K562 (cell line): ENCODE results near the gene ADAMTS7. TPM values are rescaled to one million over a fixed set of nuclear protein-coding genes. Genes with fewer than 3 reads are reported as not detected.
"Not testable (repeated sequence)": the region's sequence is repeated elsewhere in the genome, so short reads cannot be mapped to it uniquely, and the experiment has no call there.

Experiments used
- ATAC-seq: fragments of 200-7000 bp; cut with Tn5 transposase; 3 replicates; pipeline ENCODE4 v1.9.1; 2020; ENCODE audit warnings: moderate library complexity
- BruUV-seq: library from RNA; stranded (reverse); fragments of 400-500 nt; replicated peaks from 2 replicates; lab custom pipeline; 2021; lab: Mats Ljungman, UMichigan
- CTCF ChIA-PET: fragments of 300-600 bp; formaldehyde crosslinking; extraction: SDS; loops from one replicate; lab custom pipeline; 2021; ENCODE audit warnings: low intra/inter-chr PET ratio; lab: Yijun Ruan, JAX
- POLR2A ChIA-PET: fragments of 300-600, 350-650 bp; sonication (Branson Sonifier 250); formaldehyde crosslinking; extraction: SDS; loops from one replicate; lab custom pipeline; 2021; ENCODE audit warnings: antibody characterized with exemption, inconsistent platforms; lab: Yijun Ruan, JAX
- DNase-seq, 4 experiments: peaks; one replicate each; pipeline versions ENCODE4 v3.0.0 to v3.0.0-alpha.2; 2011 to 2018; ENCODE audit warnings: low spot score in 3 of 4, mixed read lengths in 3 of 4; ENCODE audit errors: extremely low read depth in 1 of 4
- FAIRE-seq: peaks from 2 replicates; lab custom pipeline; 2011; peaks lifted over from hg19 to GRCh38; lab: Jason Lieb, UNC
- H2AFZ ChIP-seq: 2 replicates; pipeline ENCODE4 v1.6.0; 2011; ENCODE audit warnings: low read depth, low read length, control low read depth, inconsistent platforms
- H3K27ac ChIP-seq: fragments of 200-600 bp; 3 replicates; pipeline ENCODE4 v1.8.0; 2011; ENCODE audit warnings: low read depth, mild to moderate bottlenecking, control low read depth, inconsistent platforms, low read length, moderate library complexity, mixed read lengths; ENCODE audit errors: extremely low read depth
- H3K27me3 ChIP-seq, 2 experiments: fragments of 300-600 bp in 1 of 2; 2 replicates in 1 of 2; 3 replicates in 1 of 2; pipeline versions ENCODE4 v1.6.0 to v1.8.0; 2011; ENCODE audit warnings: inconsistent platforms in 2 of 2, low read length in 2 of 2, mild to moderate bottlenecking in 1 of 2, mixed read lengths in 1 of 2, moderate library complexity in 1 of 2; ENCODE audit not compliant: control insufficient read depth in 2 of 2, insufficient read depth in 2 of 2
- H3K36me3 ChIP-seq: fragments of 300-600 bp; 3 replicates; pipeline ENCODE4 v1.8.0; 2011; ENCODE audit warnings: mild to moderate bottlenecking, low read length, inconsistent platforms; ENCODE audit not compliant: control insufficient read depth, insufficient read depth
- H3K4me1 ChIP-seq, 2 experiments: fragments of 200-600 bp in 1 of 2; replicated peaks in 1 of 2; 2 replicates in 1 of 2; 3 replicates in 1 of 2; pipeline versions ENCODE4 v1.5.1 to v1.8.0; 2011; ENCODE audit warnings: inconsistent platforms in 2 of 2, low read length in 2 of 2, mild to moderate bottlenecking in 1 of 2, mixed read lengths in 1 of 2, moderate library complexity in 1 of 2; ENCODE audit not compliant: control insufficient read depth in 2 of 2, insufficient read depth in 2 of 2
- H3K4me2 ChIP-seq: 2 replicates; pipeline ENCODE4 v1.6.1; 2011; ENCODE audit warnings: low read length, control low read depth, inconsistent platforms, mixed read lengths; ENCODE audit not compliant: insufficient read depth
- H3K4me3 ChIP-seq: fragments of 200-600 bp; sonication (generic), shearing (Covaris generic); 2 replicates; pipeline ENCODE4 v1.5.1; 2016; ENCODE audit warnings: control low read depth, inconsistent platforms
- H3K79me2 ChIP-seq: fragments of 200-600 bp; 3 replicates; pipeline ENCODE4 v1.8.0; 2011; ENCODE audit warnings: low read length, inconsistent platforms; ENCODE audit not compliant: control insufficient read depth, insufficient read depth
- H3K9ac ChIP-seq, 2 experiments: 2 replicates each; pipeline versions ENCODE4 v1.6.0 to v1.6.1; 2011; ENCODE audit warnings: low read depth in 2 of 2, low read length in 2 of 2, control low read depth in 1 of 2, inconsistent platforms in 1 of 2, mild to moderate bottlenecking in 1 of 2, mixed read lengths in 1 of 2; ENCODE audit not compliant: insufficient read depth in 1 of 2
- H3K9me1 ChIP-seq: one replicate; pipeline ENCODE4 v1.6.0; 2011; ENCODE audit warnings: inconsistent platforms, mild to moderate bottlenecking, low read length, moderate library complexity; ENCODE audit not compliant: control insufficient read depth, insufficient read depth
- H3K9me3 ChIP-seq: replicated peaks from 2 replicates; pipeline ENCODE4 v1.5.1; 2011; ENCODE audit warnings: low read depth, low read length, inconsistent platforms; ENCODE audit not compliant: control insufficient read depth, insufficient read depth
- H4K20me1 ChIP-seq: replicated peaks from 2 replicates; pipeline ENCODE4 v1.6.1; 2011; ENCODE audit warnings: low read length, inconsistent platforms, mixed read lengths; ENCODE audit not compliant: control insufficient read depth, insufficient read depth
- MTA2 ChIP-seq: fragments of 450-650 bp; IDR thresholded peaks from 2 replicates; pipeline ENCODE4 v1.6.1; 2016; ENCODE audit warnings: low read depth
- POLR2AphosphoS5 ChIP-seq: IDR thresholded peaks from 2 replicates; pipeline ENCODE4 v1.6.1; 2011; ENCODE audit warnings: mild to moderate bottlenecking, low read depth, low read length, moderate library complexity; ENCODE audit not compliant: control insufficient read depth, insufficient read depth
- SIRT6 ChIP-seq: IDR thresholded peaks from one replicate; pipeline ENCODE4 v1.6.1; 2012; ENCODE audit warnings: low read depth, mild to moderate bottlenecking, control low read depth, inconsistent platforms, low read length, moderate library complexity
- SREBF1 ChIP-seq: fragments of 150-350 bp; IDR thresholded peaks from 2 replicates; pipeline ENCODE4 v1.6.1; 2014; ENCODE audit warnings: antibody characterized with exemption, low read depth, low read length, borderline replicate concordance
- ZNF212 ChIP-seq: fragments of 450-650 bp; formaldehyde crosslinking; IDR thresholded peaks from 2 replicates; pipeline ENCODE4 v1.4.0; 2020; ENCODE audit warnings: mild to moderate bottlenecking
- ZNF23 ChIP-seq: fragments of 250-450 bp; sonication (Bioruptor Pico); IDR thresholded peaks from 2 replicates; pipeline ENCODE4 v1.4.0; 2020; ENCODE audit warnings: mild to moderate bottlenecking
- WGBS: fragments of 100-300 bp; shearing (Covaris generic); methylation state at CpG from one replicate; pipeline ENCODE4 v1.1.6; 2016; ENCODE audit warnings: low coverage, mixed read lengths; ENCODE audit not compliant: insufficient coverage; ENCODE audit errors: missing lambda C conversion rate; 5-methylcytosine and 5-hydroxymethylcytosine counted together
- in situ Hi-C: fragments of 300-500 bp; cut with MboI; formaldehyde crosslinking; loops from 4 replicates; pipeline ENCODE4 v1.15.0; 2018; ENCODE audit warnings: inconsistent platforms, mixed read lengths
- intact Hi-C: fragments of 100-400 bp; cut with micrococcal nuclease; formaldehyde crosslinking; loops from 2 replicates; pipeline ENCODE4 v1.14.2; 2022
- polyA plus RNA-seq, 8 experiments: library from polyadenylated mRNA; depleted of rRNA in 4 of 8; stranded (reverse) in 5 of 8; unstranded in 3 of 8; fragments of >200 nt; fragmentation: Nextera tagmentation in 2 of 8; fragmentation: Illumina TruSeq in 1 of 8; extraction: Ambion mirVana in 2 of 8; extraction: Trizol in 1 of 8; gene quantifications; 2 replicates each; pipeline versions ENCODE4 v1.2.1 to v1.2.3, GENCODE V29; 2011 to 2014; ENCODE audit warnings: inconsistent platforms in 1 of 8, missing spikeins in 1 of 8
- total RNA-seq, 7 experiments: library from RNA; depleted of rRNA in 6 of 7; stranded (reverse); fragments of >200 nt in 6 of 7; fragmentation: Illumina TruSeq in 2 of 7; extraction: Trizol in 2 of 7; gene quantifications; 2 replicates each; pipeline versions ENCODE4 v1.2.1 to v1.2.3, GENCODE V29; 2011 to 2021; ENCODE audit warnings: low replicate concordance in 1 of 7
- TF ChIP-seq, protein P1 (sequence below): fragments of 250-450 bp; sonication (Bioruptor Pico); IDR thresholded peaks from 2 replicates; pipeline ENCODE4 v1.8.0; 2022; ENCODE audit warnings: inconsistent platforms
- TF ChIP-seq, protein P2 (sequence below): fragments of 450-650 bp; IDR thresholded peaks from 2 replicates; pipeline ENCODE4 v1.6.1; 2014; ENCODE audit warnings: low read depth, mild to moderate bottlenecking, moderate library complexity, borderline replicate concordance

The ADAMTS7 gene
- total and polyA plus RNA-seq, 9 of the 15 experiments (the other 6 are each of a cell fraction or from before 2014, with no cell fraction given) = 0.05 to 0.07 TPM; not detected in 7

DNA sequence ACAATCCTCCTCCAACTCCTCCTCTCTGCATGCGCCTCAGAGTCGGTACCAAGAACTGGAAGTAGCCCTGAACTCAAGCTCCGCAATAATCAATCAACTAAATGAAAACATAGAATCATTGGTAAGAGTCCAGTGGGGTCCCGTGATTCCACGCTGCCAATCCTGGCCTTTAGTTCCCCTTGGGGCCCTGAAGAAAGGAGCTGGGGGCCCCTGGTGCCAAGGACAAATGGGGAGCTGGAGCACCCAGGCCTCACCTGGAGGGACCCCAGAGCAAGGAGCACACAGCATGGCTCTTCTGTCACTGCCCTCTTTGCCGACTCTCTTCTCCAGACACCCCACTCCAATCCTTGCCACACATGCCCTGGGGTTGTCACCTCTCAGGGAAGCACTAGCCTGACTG, 80.3 kb downstream of the ADAMTS7 start (continued):
- TF ChIP-seq, protein P1, sequence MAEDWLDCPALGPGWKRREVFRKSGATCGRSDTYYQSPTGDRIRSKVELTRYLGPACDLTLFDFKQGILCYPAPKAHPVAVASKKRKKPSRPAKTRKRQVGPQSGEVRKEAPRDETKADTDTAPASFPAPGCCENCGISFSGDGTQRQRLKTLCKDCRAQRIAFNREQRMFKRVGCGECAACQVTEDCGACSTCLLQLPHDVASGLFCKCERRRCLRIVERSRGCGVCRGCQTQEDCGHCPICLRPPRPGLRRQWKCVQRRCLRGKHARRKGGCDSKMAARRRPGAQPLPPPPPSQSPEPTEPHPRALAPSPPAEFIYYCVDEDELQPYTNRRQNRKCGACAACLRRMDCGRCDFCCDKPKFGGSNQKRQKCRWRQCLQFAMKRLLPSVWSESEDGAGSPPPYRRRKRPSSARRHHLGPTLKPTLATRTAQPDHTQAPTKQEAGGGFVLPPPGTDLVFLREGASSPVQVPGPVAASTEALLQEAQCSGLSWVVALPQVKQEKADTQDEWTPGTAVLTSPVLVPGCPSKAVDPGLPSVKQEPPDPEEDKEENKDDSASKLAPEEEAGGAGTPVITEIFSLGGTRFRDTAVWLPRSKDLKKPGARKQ (CRISPR knock-in tag) = no peak
- TF ChIP-seq MTA2 (no peak), ZNF212 (CRISPR knock-in tag) (no peak), SIRT6 (no peak), POLR2AphosphoS5 (no peak), SREBF1 (no peak), ZNF23 (CRISPR knock-in tag) (no peak)
- TF ChIP-seq, protein P2, sequence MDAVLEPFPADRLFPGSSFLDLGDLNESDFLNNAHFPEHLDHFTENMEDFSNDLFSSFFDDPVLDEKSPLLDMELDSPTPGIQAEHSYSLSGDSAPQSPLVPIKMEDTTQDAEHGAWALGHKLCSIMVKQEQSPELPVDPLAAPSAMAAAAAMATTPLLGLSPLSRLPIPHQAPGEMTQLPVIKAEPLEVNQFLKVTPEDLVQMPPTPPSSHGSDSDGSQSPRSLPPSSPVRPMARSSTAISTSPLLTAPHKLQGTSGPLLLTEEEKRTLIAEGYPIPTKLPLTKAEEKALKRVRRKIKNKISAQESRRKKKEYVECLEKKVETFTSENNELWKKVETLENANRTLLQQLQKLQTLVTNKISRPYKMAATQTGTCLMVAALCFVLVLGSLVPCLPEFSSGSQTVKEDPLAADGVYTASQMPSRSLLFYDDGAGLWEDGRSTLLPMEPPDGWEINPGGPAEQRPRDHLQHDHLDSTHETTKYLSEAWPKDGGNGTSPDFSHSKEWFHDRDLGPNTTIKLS = no peak

DNA sequence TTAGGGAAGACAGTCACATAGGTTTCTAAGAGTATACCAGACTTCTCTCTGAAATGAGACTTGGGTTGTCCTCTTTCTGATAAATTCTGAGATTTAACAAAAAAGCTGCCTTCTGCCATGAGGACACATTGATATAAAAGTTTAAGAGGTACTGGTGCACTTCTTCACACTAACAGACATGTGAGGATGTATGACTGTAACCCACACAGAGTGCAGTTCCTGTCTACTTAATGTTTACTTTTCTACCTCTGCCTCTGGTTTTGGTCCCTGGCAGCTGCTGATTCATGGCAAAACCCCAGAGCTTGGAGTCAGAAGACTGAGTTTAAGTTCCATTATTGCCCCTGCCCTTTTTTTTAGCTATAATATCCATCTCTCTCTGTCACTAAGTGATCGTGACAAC, 82.8 kb downstream of the ADAMTS7 start:
- POLR2A ChIA-PET, H3K36me3 ChIP-seq: not testable (repeated sequence)
- WGBS = 0% methylated on average over 1 of the region's 1 CpG

More for the DNA sequence above, 82.8 kb downstream of the ADAMTS7 start:
- H3K9me3 ChIP-seq, ATAC-seq, H3K4me2 ChIP-seq, DNase-seq, intact Hi-C loops, H3K9me1 ChIP-seq, CTCF ChIA-PET, BruUV-seq, H2AFZ ChIP-seq, H3K4me3 ChIP-seq, H3K9ac ChIP-seq, FAIRE-seq, H3K79me2 ChIP-seq, in situ Hi-C loops, H3K27ac ChIP-seq, H3K4me1 ChIP-seq, H4K20me1 ChIP-seq, H3K27me3 ChIP-seq: not testable (repeated sequence)
